AG04450 (cell line): ENCODE measurements around the gene THG1L. TPM values are rescaled to one million over a fixed set of nuclear protein-coding genes. Genes with fewer than 3 reads are reported as not detected.
A peak's percentile ranks its signal among the peaks of the same experiment; 100 is the strongest.
"Not testable (repeated sequence)": the region's sequence is repeated elsewhere in the genome, so short reads cannot be mapped to it uniquely, and the experiment has no call there.

ENCODE experiments used
- CTCF ChIA-PET: fragments of 300-600, 350-600 bp; formaldehyde crosslinking; extraction: SDS; loops from one replicate; lab custom pipeline; 2022; ENCODE audit warnings: antibody characterized with exemption, inconsistent platforms; lab: Charles Lee
- POLR2A ChIA-PET: fragments of 350-600 bp; formaldehyde crosslinking; extraction: SDS; loops from one replicate; lab custom pipeline; 2021; ENCODE audit warnings: antibody characterized with exemption, inconsistent platforms; lab: Yijun Ruan, JAX
- DNase-seq: peaks from one replicate; pipeline ENCODE4 v3.0.0-alpha.2; 2011; ENCODE audit warnings: low read depth, low spot score
- H3K27ac ChIP-seq: one replicate; pipeline ENCODE4 v1.5.1; 2012; ENCODE audit warnings: low read depth, low read length, control low read depth
- H3K27me3 ChIP-seq: one replicate; pipeline ENCODE4 v1.6.0; 2012; ENCODE audit warnings: low read length; ENCODE audit not compliant: control insufficient read depth, insufficient read depth
- H3K4me3 ChIP-seq: 2 replicates; pipeline ENCODE4 v1.5.1; 2011; ENCODE audit warnings: mild to moderate bottlenecking, low read depth, low read length, control low read depth
- H3K9me3 ChIP-seq: 2 replicates; pipeline ENCODE4 v1.5.1; 2012; ENCODE audit warnings: low read length; ENCODE audit not compliant: control insufficient read depth, insufficient read depth
- CTCF ChIP-seq: IDR thresholded peaks from 2 replicates; pipeline ENCODE4 v1.5.1; 2011; ENCODE audit warnings: low read depth, low read length, control low read depth, inconsistent platforms
- polyA plus RNA-seq: library from polyadenylated mRNA; depleted of rRNA; stranded (reverse); fragments of >200 nt; gene quantifications from 2 replicates; pipeline ENCODE4 v1.2.3, GENCODE V29; 2011

The THG1L gene
- polyA plus RNA-seq, 1 experiment, result 21.0 TPM

- Histone ChIP-seq H3K27me3 (no peaks in the 10 kb centered on the region), H3K27ac (no peak overlapping the region), H3K4me3 (no peak overlapping the region), H3K9me3 (no peaks in the 10 kb centered on the region)
- ChIA-PET CTCF (interaction anchor here (0.8 to 5.7 kb wide), 50 partner anchors 10 to 571 kb away, joined by 3 to 77 read pairs (median 4); partner anchors contain the start of gene LSM11), POLR2A (interaction anchor here (0.5 to 1.6 kb wide), 3 partner anchors 12 to 143 kb away, joined by 3 to 4 read pairs (median 4); partner anchors contain the start of genes ADAM19 and THG1L)
- TF ChIP-seq CTCF, result peak; percentile 69
- no peak for DNase-seq
Observed at GRCh38 chr5:157718519-157718918, 12.7 kb upstream of the THG1L start.

- no peak overlapping the region for H3K27ac ChIP-seq
- H3K9me3 ChIP-seq, result no peaks in the 10 kb centered on the region
- no peak for DNase-seq
- H3K27me3 ChIP-seq, result no peaks in the 10 kb centered on the region
- no peak for TF ChIP-seq CTCF
- CTCF ChIA-PET, result interaction anchor here (0.6 to 5.7 kb wide), 36 partner anchors 9 to 1330 kb away, joined by 3 to 77 read pairs (median 5); partner anchors contain the start of gene LSM11
- H3K4me3 ChIP-seq, result no peak overlapping the region
- POLR2A ChIA-PET, result interaction anchor here (0.7 to 1.6 kb wide), 2 partner anchors 12 to 144 kb away, joined by 3 to 4 read pairs; partner anchors contain the start of genes ADAM19 and THG1L
Observed at GRCh38 chr5:157719245-157719644, 12.0 kb upstream of the THG1L start.

- Histone ChIP-seq H3K4me3 (no peak overlapping the region), H3K9me3 (no peaks in the 10 kb centered on the region), H3K27ac (no peak overlapping the region), H3K27me3 (no peaks in the 10 kb centered on the region)
- ChIA-PET CTCF (interaction anchor here (5.1 to 5.5 kb wide), 2 partner anchors 22 to 393 kb away, joined by 53 to 55 read pairs; partner anchors contain the start of gene LSM11), POLR2A (no interaction called here)
- TF ChIP-seq CTCF, result no peak
- DNase-seq, result no peak
Observed at GRCh38 chr5:157721159-157721558, 10.1 kb upstream of the THG1L start.

GRCh38 chr5:157722895-157723294 lies 8.3 kb upstream of the THG1L start:
- CTCF ChIA-PET, POLR2A ChIA-PET: not testable (repeated sequence)

GRCh38 chr5:157726607-157727006 lies 4.6 kb upstream of the THG1L start:
- DNase-seq, H3K9me3 ChIP-seq, H3K4me3 ChIP-seq, CTCF ChIA-PET, H3K27me3 ChIP-seq, H3K27ac ChIP-seq, POLR2A ChIA-PET: not testable (repeated sequence)

More at GRCh38 chr5:157722895-157723294, 8.3 kb upstream of the THG1L start:
- H3K4me3 ChIP-seq, DNase-seq, H3K9me3 ChIP-seq, H3K27me3 ChIP-seq, H3K27ac ChIP-seq: not testable (repeated sequence)

- DNase-seq, POLR2A ChIA-PET, H3K27ac ChIP-seq, H3K27me3 ChIP-seq, H3K4me3 ChIP-seq, H3K9me3 ChIP-seq: not testable (repeated sequence)
- CTCF ChIA-PET, result interaction anchor here (1.5 to 1.7 kb wide), 3 partner anchors 9 to 16 kb away, joined by 3 to 10 read pairs (median 8); partner anchors contain the start of gene LSM11
Observed at GRCh38 chr5:157727858-157728257, 3.4 kb upstream of the THG1L start.
